PFSK-1 (cell line): ENCODE measurements around the gene MAD1L1.

Source experiments
- FOXP2 ChIP-seq: optimal IDR thresholded peaks from 2 replicates; pipeline ENCODE3; 2011; ENCODE audit warnings: borderline replicate concordance, control low read depth, inconsistent platforms; ENCODE audit not compliant: insufficient read depth; ENCODE audit errors: extremely low read length, extremely low read depth
- POLR2AphosphoS5 ChIP-seq: IDR thresholded peaks from 2 replicates; pipeline ENCODE4 v1.6.1; 2012; ENCODE audit warnings: low read depth, mild to moderate bottlenecking, control low read depth, low read length, moderate library complexity
- REST ChIP-seq, 2 experiments: IDR thresholded peaks; 2 replicates each; pipeline versions ENCODE4 v1.6.1 to v1.8.0; 2011 to 2012; ENCODE audit warnings: low read depth in 2 of 2, low read length in 2 of 2, control low read depth in 1 of 2, inconsistent platforms in 1 of 2, mild to moderate bottlenecking in 1 of 2, moderate library complexity in 1 of 2; ENCODE audit not compliant: insufficient read depth in 1 of 2
- SIN3A ChIP-seq: IDR thresholded peaks from 2 replicates; pipeline ENCODE4 v1.6.1; 2012; ENCODE audit warnings: mild to moderate bottlenecking, low read length, moderate library complexity, borderline replicate concordance; ENCODE audit not compliant: insufficient read depth
- TAF1 ChIP-seq: IDR thresholded peaks from 2 replicates; pipeline ENCODE4 v1.6.1; 2012; ENCODE audit warnings: low read length, control low read depth, borderline replicate concordance; ENCODE audit not compliant: insufficient read depth

Gene MAD1L1

DNA sequence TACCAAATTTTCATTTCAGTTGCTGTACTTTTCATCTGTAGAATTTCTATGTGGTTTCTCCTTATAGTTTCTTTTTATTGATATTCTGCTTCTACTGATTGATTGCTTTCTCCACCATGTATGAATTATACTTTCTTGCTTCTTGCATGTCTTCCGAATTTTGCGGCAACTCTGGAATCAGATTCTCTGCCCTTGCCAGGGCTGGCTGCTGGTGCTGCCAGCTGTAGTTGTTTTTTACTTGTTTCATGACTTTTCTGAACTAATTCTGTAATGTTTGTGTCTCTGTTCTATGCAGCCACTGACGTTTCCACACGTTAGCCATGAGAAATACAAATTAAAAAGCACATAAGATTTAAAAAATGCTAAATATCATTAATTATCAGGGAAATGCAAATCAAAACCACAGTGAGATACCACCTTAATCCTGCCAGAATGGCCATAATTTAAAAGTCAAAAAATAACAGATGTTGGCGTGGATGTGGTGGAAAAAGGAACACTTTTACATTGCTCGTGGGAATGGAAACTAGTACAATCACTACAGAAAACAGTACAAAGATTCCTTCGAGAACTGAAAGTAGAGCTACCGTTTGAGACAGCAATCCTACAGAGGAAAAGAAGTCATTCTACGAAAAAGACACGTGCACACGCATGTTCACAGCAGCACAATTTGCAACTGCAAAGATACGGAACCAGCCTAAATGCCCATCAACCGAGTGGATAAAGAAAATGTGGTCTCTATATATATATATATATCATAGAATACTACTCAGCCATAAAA, 51.5 kb downstream of the MAD1L1 start:
- TF ChIP-seq FOXP2 = no peak
- no peak for TF ChIP-seq POLR2AphosphoS5
- TF ChIP-seq TAF1 = no peak
- TF ChIP-seq SIN3A = no peak
- TF ChIP-seq REST (IDR thresholded peaks at IDR 0.05; ENCODE audit: insufficient read depth in 1 of 2, low read depth in 2 of 2, low read length in 2 of 2) = no peak

- TF ChIP-seq POLR2AphosphoS5 (no peak), REST (IDR thresholded peaks at IDR 0.05; ENCODE audit: insufficient read depth in 1 of 2, low read depth in 2 of 2, low read length in 2 of 2) (no peak), FOXP2 (no peak), SIN3A (no peak), TAF1 (no peak)
These were observed 52.7 kb downstream of the MAD1L1 start for GRCh38 chr7:2180081-2180480.

- TF ChIP-seq FOXP2 (no peak), POLR2AphosphoS5 (no peak), REST (IDR thresholded peaks at IDR 0.05; ENCODE audit: insufficient read depth in 1 of 2, low read depth in 2 of 2, low read length in 2 of 2) (no peak), SIN3A (no peak), TAF1 (no peak)
These were observed 57.2 kb downstream of the MAD1L1 start for GRCh38 chr7:2175514-2175913.

- TF ChIP-seq SIN3A (no peak), POLR2AphosphoS5 (no peak), FOXP2 (no peak), REST (IDR thresholded peaks at IDR 0.05; ENCODE audit: insufficient read depth in 1 of 2, low read depth in 2 of 2, low read length in 2 of 2) (no peak), TAF1 (no peak)
These were observed 57.7 kb downstream of the MAD1L1 start for GRCh38 chr7:2175091-2175490.
